HepG2 (cell line): ENCODE measurements around the gene CHAF1B. TPM values are rescaled to one million over a fixed set of nuclear protein-coding genes. Genes with fewer than 3 reads are reported as not detected.

Experiments used
- ATAC-seq: fragments of 200-7000 bp; cut with Tn5 transposase; 3 replicates; pipeline ENCODE4 v1.9.1; 2020; ENCODE audit warnings: mild to moderate bottlenecking, moderate library complexity
- BruUV-seq: library from RNA; stranded (reverse); fragments of 400-500 nt; replicated peaks from 2 replicates; lab custom pipeline; 2021; lab: Mats Ljungman, UMichigan
- CTCF ChIA-PET: fragments of 300-600 bp; formaldehyde crosslinking; extraction: SDS; loops from one replicate; lab custom pipeline; 2021; ENCODE audit warnings: low total read pairs, inconsistent platforms, low intra/inter-chr PET ratio; lab: Yijun Ruan, JAX
- POLR2A ChIA-PET: fragments of 350-600 bp; sonication (Branson Sonifier 250); formaldehyde crosslinking; loops from one replicate; lab custom pipeline; 2020; ENCODE audit warnings: antibody characterized with exemption, inconsistent platforms; lab: Yijun Ruan, JAX
- DNase-seq: peaks from one replicate; pipeline ENCODE4 v3.0.0-alpha.2; 2015; ENCODE audit warnings: low spot score
- FAIRE-seq: peaks from 3 replicates; lab custom pipeline; 2011; peaks lifted over from hg19 to GRCh38; lab: Jason Lieb, UNC
- H2AFZ ChIP-seq: one replicate; pipeline ENCODE4 v1.6.1; 2011; ENCODE audit warnings: low read length, inconsistent platforms
- H3K27ac ChIP-seq: fragments of 300-600 bp; 3 replicates; pipeline ENCODE4 v1.8.0; 2011; ENCODE audit warnings: mixed run types, mild to moderate bottlenecking, mixed read lengths, low read length, inconsistent platforms; ENCODE audit not compliant: insufficient read depth; ENCODE audit errors: extremely low read length
- H3K27me3 ChIP-seq, 2 experiments: fragments of 200-600 bp in 1 of 2; 2 replicates in 1 of 2; 3 replicates in 1 of 2; pipeline versions ENCODE4 v1.6.0 to v1.8.0; 2011; ENCODE audit warnings: low read length in 2 of 2, mild to moderate bottlenecking in 2 of 2, moderate library complexity in 2 of 2, inconsistent platforms in 1 of 2; ENCODE audit not compliant: insufficient read depth in 2 of 2, control insufficient read depth in 1 of 2
- H3K36me3 ChIP-seq, 2 experiments: fragments of 200-600 bp in 1 of 2; replicated peaks in 1 of 2; 2 replicates in 1 of 2; 3 replicates in 1 of 2; pipeline versions ENCODE4 v1.5.1 to v1.8.0; 2011; ENCODE audit warnings: low read length in 2 of 2, inconsistent platforms in 1 of 2; ENCODE audit not compliant: insufficient read depth in 2 of 2, control insufficient read depth in 1 of 2
- H3K4me1 ChIP-seq: 2 replicates; pipeline ENCODE4 v1.5.1; 2012; ENCODE audit warnings: low read length, inconsistent platforms; ENCODE audit not compliant: insufficient read depth
- H3K4me2 ChIP-seq: 2 replicates; pipeline ENCODE4 v1.6.0; 2011; ENCODE audit warnings: low read depth, low read length, inconsistent platforms
- H3K4me3 ChIP-seq, 3 experiments: fragments of 200-600 bp in 1 of 3; sonication (generic), shearing (Covaris generic) in 1 of 3; replicated peaks in 1 of 3; 2 replicates each; pipeline ENCODE4 v1.5.1; 2011 to 2016; ENCODE audit warnings: low read length in 3 of 3, inconsistent platforms in 2 of 3, low read depth in 2 of 3, mild to moderate bottlenecking in 2 of 3, control low read depth in 1 of 3, mixed read lengths in 1 of 3; ENCODE audit not compliant: insufficient read depth in 1 of 3
- H3K79me2 ChIP-seq: one replicate; pipeline ENCODE4 v1.6.1; 2011; ENCODE audit warnings: low read length, inconsistent platforms; ENCODE audit not compliant: insufficient read depth
- H3K9ac ChIP-seq: 2 replicates; pipeline ENCODE4 v1.6.0; 2011; ENCODE audit warnings: mild to moderate bottlenecking, low read depth, low read length, inconsistent platforms; ENCODE audit not compliant: insufficient read depth
- H3K9me3 ChIP-seq: 2 replicates; pipeline ENCODE4 v1.5.1; 2012; ENCODE audit warnings: mild to moderate bottlenecking, low read length
- H4K20me1 ChIP-seq: 2 replicates; pipeline ENCODE4 v1.6.0; 2011; ENCODE audit warnings: inconsistent platforms, mild to moderate bottlenecking, low read length, moderate library complexity; ENCODE audit not compliant: insufficient read depth
- GFI1 ChIP-seq: sonication (generic); formaldehyde crosslinking; IDR thresholded peaks from 2 replicates; pipeline ENCODE4 v1.5.0; 2020; ENCODE audit warnings: missing genetic modification reagents, mild to moderate bottlenecking, borderline replicate concordance
- HNF4G ChIP-seq, 2 experiments: sonication (generic) in 1 of 2; formaldehyde crosslinking in 1 of 2; IDR thresholded peaks; 2 replicates each; pipeline versions ENCODE4 v1.4.0 to v1.6.1; 2011 to 2020; ENCODE audit warnings: borderline replicate concordance in 2 of 2, low read depth in 2 of 2, mild to moderate bottlenecking in 2 of 2, low read length in 1 of 2, missing genetic modification reagents in 1 of 2, moderate library complexity in 1 of 2
- HOXD1 ChIP-seq: sonication (generic); formaldehyde crosslinking; IDR thresholded peaks from 2 replicates; pipeline ENCODE4 v1.5.0; 2020; ENCODE audit warnings: missing genetic modification reagents
- KAT2B ChIP-seq: fragments of 150-350 bp; IDR thresholded peaks from 2 replicates; pipeline ENCODE4 v1.6.1; 2014; ENCODE audit warnings: low read depth, low read length, borderline replicate concordance
- LRRFIP1 ChIP-seq: sonication (generic); formaldehyde crosslinking; conservative IDR thresholded peaks from 2 replicates; pipeline ENCODE4 v1.4.0; 2020; ENCODE audit warnings: missing genetic modification reagents
- MIER2 ChIP-seq: IDR thresholded peaks from 2 replicates; pipeline ENCODE4 v1.6.1; 2016; ENCODE audit warnings: missing biosample characterization, missing genetic modification reagents
- NCOR1 ChIP-seq: fragments of 200-600 bp; sonication (generic); IDR thresholded peaks from 2 replicates; pipeline ENCODE4 v1.7.0; 2017; ENCODE audit warnings: antibody characterized with exemption, low read length, borderline replicate concordance
- TFAP4 ChIP-seq: sonication (generic); IDR thresholded peaks from 2 replicates; pipeline ENCODE4 v1.6.1; 2016; ENCODE audit warnings: low read depth, borderline replicate concordance
- ZBTB14 ChIP-seq: sonication (generic); formaldehyde crosslinking; IDR thresholded peaks from 2 replicates; pipeline ENCODE4 v1.4.0; 2020; ENCODE audit warnings: missing genetic modification reagents
- ZBTB21 ChIP-seq: sonication (generic); formaldehyde crosslinking; IDR thresholded peaks from 2 replicates; pipeline ENCODE4 v1.4.0; 2020; ENCODE audit warnings: missing genetic modification reagents
- ZBTB39 ChIP-seq: sonication (generic); formaldehyde crosslinking; IDR thresholded peaks from 2 replicates; pipeline ENCODE4 v1.5.0; 2020; ENCODE audit warnings: missing genetic modification reagents
- ZNF543 ChIP-seq: sonication (generic); formaldehyde crosslinking; IDR thresholded peaks from 2 replicates; pipeline ENCODE4 v1.4.0; 2020; ENCODE audit warnings: mild to moderate bottlenecking, missing genetic modification reagents
- ZNF574 ChIP-seq: sonication (generic); formaldehyde crosslinking; IDR thresholded peaks from 2 replicates; pipeline ENCODE4 v1.4.0; 2020; ENCODE audit warnings: missing genetic modification reagents
- WGBS: methylation state at CpG from one replicate; pipeline ENCODE4 v1.1.6; 2017; ENCODE audit warnings: low lambda C conversion rate; 5-methylcytosine and 5-hydroxymethylcytosine counted together
- in situ Hi-C: cut with HindIII; loops from 2 replicates; pipeline ENCODE4 v1.10.0; 2017; ENCODE audit warnings: low pct_unique_long_range_greater_than_20kb; ENCODE audit not compliant: extremely low pct_ligation_motif_present
- intact Hi-C: fragments of 100-400 bp; cut with micrococcal nuclease; formaldehyde crosslinking; loops from one replicate; pipeline ENCODE4 v1.10.0; 2022; ENCODE audit not compliant: unreplicated experiment
- polyA plus RNA-seq, 8 experiments: library from polyadenylated mRNA; depleted of rRNA in 3 of 8; stranded (reverse) in 7 of 8; unstranded in 1 of 8; fragments of >200 nt; fragmentation: Illumina TruSeq in 4 of 8; extraction: Trizol in 4 of 8; gene quantifications; 2 replicates each; pipeline versions ENCODE4 v1.2.1 to v1.2.3, GENCODE V29; 2011 to 2016; ENCODE audit warnings: low read depth in 4 of 8, missing spikeins in 1 of 8, mixed read lengths in 1 of 8; ENCODE audit not compliant: insufficient read depth in 1 of 8
- total RNA-seq, 5 experiments: library from RNA; depleted of rRNA; stranded (reverse); fragments of >200 nt; fragmentation: Illumina TruSeq; extraction: Trizol; gene quantifications; 2 replicates each; pipeline ENCODE4 v1.2.3, GENCODE V29; 2016; ENCODE audit warnings: low read depth in 1 of 5

Gene CHAF1B
- total and polyA plus RNA-seq, 2 of the 13 experiments (the other 11 are each of a cell fraction or from before 2014, with no cell fraction given), result 5.1 to 14.1 TPM

- TF ChIP-seq TFAP4 (no peak), KAT2B (no peak), ZNF574 (CRISPR knock-in tag) (no peak), ZBTB39 (CRISPR knock-in tag) (no peak), HNF4G (IDR thresholded peaks at IDR 0.05; ENCODE audit: borderline replicate concordance, low read depth, low read length) (no peak), HNF4G (CRISPR knock-in tag; IDR thresholded peaks at IDR 0.05; ENCODE audit: borderline replicate concordance, low read depth) (no peak)
These were observed 45.6 kb downstream of the CHAF1B start (continued) for GRCh38 chr21:36430841-36431240.

GRCh38 chr21:36431252-36431651 is 46.1 kb downstream of the CHAF1B start:
- Histone ChIP-seq H3K4me3 (no peak overlapping the region), H3K27ac (no peak overlapping the region)
- in situ Hi-C loops, result no loop called here
- TF ChIP-seq ZNF543 (CRISPR knock-in tag), result no peak
- no peak for TF ChIP-seq NCOR1
- no peak for TF ChIP-seq LRRFIP1 (CRISPR knock-in tag)
- TF ChIP-seq MIER2 (CRISPR knock-in tag), result no peak
- TF ChIP-seq ZBTB21, result no peak
- TF ChIP-seq ZBTB14 (CRISPR knock-in tag), result no peak
- TF ChIP-seq GFI1 (CRISPR knock-in tag), result no peak
- no peak for TF ChIP-seq HOXD1 (CRISPR knock-in tag)

More at GRCh38 chr21:36431252-36431651, 46.1 kb downstream of the CHAF1B start:
- H2AFZ ChIP-seq, result no peak overlapping the region
- WGBS, result 97% methylated on average over 4 of the region's 4 CpGs
- H3K4me2 ChIP-seq, result no peak overlapping the region
- no TSS peak for BruUV-seq
- POLR2A ChIA-PET, result no interaction called here
- no peak for FAIRE-seq
- CTCF ChIA-PET, result no interaction called here
- no peaks in the 10 kb centered on the region for H3K79me2 ChIP-seq
- ATAC-seq, result no peak
- DNase-seq, result no peak
- no peak overlapping the region for H3K9ac ChIP-seq
- peaks cover 35% of the 10 kb centered on the region for H3K4me1 ChIP-seq
- no peaks in the 10 kb centered on the region for H4K20me1 ChIP-seq
- intact Hi-C loops, result no loop called here
- H3K36me3 ChIP-seq, result no peaks in the 10 kb centered on the region
- H3K27me3 ChIP-seq, result no peaks in the 10 kb centered on the region
- H3K9me3 ChIP-seq, result no peaks in the 10 kb centered on the region
